Transverse colon (tissue), 4 donors: ENCODE data around the gene WWOX.

Source experiments
- POLR2A ChIP-seq: fragments of 450-650 bp; IDR thresholded peaks from one replicate; pipeline ENCODE4 v1.6.1; 2016; ENCODE audit warnings: antibody characterized with exemption, mild to moderate bottlenecking, moderate library complexity
- POLR2AphosphoS5 ChIP-seq, 3 donors: sonication (generic); formaldehyde crosslinking; IDR thresholded peaks; one replicate each; pipeline ENCODE4 v1.6.1; 2016; ENCODE audit warnings: antibody characterized with exemption in 3 of 3
- TF ChIP-seq, protein P1 (sequence below), 5 experiments: fragments of 200-600 bp in 3 of 5; fragments of 450-650 bp in 2 of 5; sonication (generic) in 3 of 5; IDR thresholded peaks; 1 replicate in 2 of 5; 2 replicates in 3 of 5; pipeline ENCODE4 v1.5.1; 2016 to 2017; ENCODE audit warnings: antibody characterized with exemption in 5 of 5, inconsistent platforms in 3 of 5, mild to moderate bottlenecking in 2 of 5, moderate library complexity in 1 of 5

DNA sequence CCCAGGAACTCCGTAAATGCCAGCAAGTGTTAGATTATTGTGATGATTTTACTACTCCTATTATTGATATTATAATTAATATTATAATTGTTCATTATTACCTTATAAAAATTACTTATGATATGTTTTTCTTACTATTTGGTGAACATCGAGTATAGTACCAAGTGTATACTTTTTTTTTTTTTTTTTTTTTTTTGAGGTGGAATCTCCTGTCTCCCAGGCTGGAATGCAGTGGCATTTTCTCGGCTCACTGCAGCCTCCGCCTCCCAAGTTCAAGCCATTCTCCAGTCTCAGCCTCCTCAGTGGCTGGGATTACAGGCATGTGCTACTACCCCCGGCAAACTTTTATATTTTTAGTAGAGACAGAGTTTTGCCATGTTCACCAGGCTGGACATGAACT is 347.0 kb downstream of the WWOX start:
- TF ChIP-seq, protein P1, sequence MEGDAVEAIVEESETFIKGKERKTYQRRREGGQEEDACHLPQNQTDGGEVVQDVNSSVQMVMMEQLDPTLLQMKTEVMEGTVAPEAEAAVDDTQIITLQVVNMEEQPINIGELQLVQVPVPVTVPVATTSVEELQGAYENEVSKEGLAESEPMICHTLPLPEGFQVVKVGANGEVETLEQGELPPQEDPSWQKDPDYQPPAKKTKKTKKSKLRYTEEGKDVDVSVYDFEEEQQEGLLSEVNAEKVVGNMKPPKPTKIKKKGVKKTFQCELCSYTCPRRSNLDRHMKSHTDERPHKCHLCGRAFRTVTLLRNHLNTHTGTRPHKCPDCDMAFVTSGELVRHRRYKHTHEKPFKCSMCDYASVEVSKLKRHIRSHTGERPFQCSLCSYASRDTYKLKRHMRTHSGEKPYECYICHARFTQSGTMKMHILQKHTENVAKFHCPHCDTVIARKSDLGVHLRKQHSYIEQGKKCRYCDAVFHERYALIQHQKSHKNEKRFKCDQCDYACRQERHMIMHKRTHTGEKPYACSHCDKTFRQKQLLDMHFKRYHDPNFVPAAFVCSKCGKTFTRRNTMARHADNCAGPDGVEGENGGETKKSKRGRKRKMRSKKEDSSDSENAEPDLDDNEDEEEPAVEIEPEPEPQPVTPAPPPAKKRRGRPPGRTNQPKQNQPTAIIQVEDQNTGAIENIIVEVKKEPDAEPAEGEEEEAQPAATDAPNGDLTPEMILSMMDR (IDR thresholded peaks at IDR 0.05) = no peak
- TF ChIP-seq POLR2AphosphoS5 (IDR thresholded peaks at IDR 0.05) (no peak), POLR2A (no peak)
